ENCODE data around the gene CHM. TPM values are rescaled to one million over a fixed set of nuclear protein-coding genes. Genes with fewer than 3 reads are reported as not detected.

CHM gene
- total and polyA plus RNA-seq, 2 donors from 2014 or later = 11.8 to 30.0 TPM

DNA sequence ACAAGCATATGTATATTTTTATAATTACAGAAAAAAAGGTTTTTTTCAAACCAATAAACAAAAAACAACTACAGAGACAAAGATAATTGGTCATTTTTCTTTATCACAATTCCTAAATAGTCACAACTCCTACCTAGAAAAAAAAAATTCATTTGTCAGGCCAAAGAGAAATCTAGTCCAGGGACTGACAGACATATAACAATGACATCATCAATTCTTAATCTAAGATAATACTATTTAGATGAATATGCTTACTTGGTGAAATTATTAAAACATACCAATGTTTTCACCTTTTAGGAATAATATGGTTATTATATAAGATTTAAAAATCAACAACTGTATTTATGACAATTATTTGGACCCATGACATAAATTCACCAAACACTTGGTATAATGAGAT lies 48.4 kb downstream of the CHM start:
- Histone ChIP-seq H3K9me3 (ENCODE audit: control insufficient read depth in 2 of 3, insufficient read depth in 1 of 3, low read length in 3 of 3) (no peaks in the 10 kb centered on the region), H3K4me1 (ENCODE audit: control insufficient read depth in 2 of 3, insufficient read depth in 2 of 3, low read depth in 1 of 3, low read length in 3 of 3) (no peaks in the 10 kb centered on the region), H3K27me3 (ENCODE audit: control insufficient read depth, insufficient read depth, low read length) (no peaks in the 10 kb centered on the region), H3K36me3 (ENCODE audit: control insufficient read depth in 2 of 3, insufficient read depth in 3 of 3, low read length in 3 of 3) (no peaks in the 10 kb centered on the region), H3K4me3 (ENCODE audit: low read length in 3 of 3) (no peak overlapping the region), H3K9ac (ENCODE audit: low read length in 3 of 3) (no peak overlapping the region), H3K27ac (ENCODE audit: low read depth in 2 of 2, low read length in 2 of 2) (no peak overlapping the region)
- no peak for TF ChIP-seq CTCF (IDR thresholded peaks at IDR 0.05; ENCODE audit: borderline replicate concordance, extremely low read depth, insufficient read depth)
- FAIRE-seq (peak; percentile 76), DNase-seq (no peak)
- intact Hi-C loops (cut with DNase I) = no loop called here

DNA sequence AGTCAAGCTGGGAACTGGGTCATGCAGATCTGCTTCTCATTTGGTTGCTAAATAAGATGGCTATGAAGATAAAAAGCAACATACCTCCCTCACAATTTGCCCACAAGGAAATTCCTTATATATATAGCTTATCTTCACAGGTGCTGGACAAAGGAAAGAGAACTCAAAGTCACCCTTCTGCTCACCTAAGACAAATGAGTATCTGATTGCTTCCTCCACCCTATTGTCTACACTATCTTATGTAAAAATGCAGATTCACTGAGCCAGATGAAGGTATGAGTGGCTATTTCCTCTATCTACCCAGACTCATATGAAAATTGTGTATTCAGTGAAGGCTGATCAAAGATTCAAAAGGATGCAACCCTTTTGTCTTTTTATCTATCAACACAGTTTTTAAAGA lies 50.8 kb downstream of the CHM start:
- FAIRE-seq (no peak), DNase-seq (no peak)

GRCh38 chrX:85995641-85996040 lies 51.7 kb downstream of the CHM start:
- Histone ChIP-seq H3K9me3 (ENCODE audit: control insufficient read depth in 2 of 3, insufficient read depth in 1 of 3, low read length in 3 of 3) (no peaks in the 10 kb centered on the region), H3K36me3 (ENCODE audit: control insufficient read depth in 2 of 3, insufficient read depth in 3 of 3, low read length in 3 of 3) (no peaks in the 10 kb centered on the region), H3K4me1 (ENCODE audit: control insufficient read depth in 2 of 3, insufficient read depth in 2 of 3, low read depth in 1 of 3, low read length in 3 of 3) (no peaks in the 10 kb centered on the region), H3K9ac (ENCODE audit: low read length in 3 of 3) (no peak overlapping the region), H3K27ac (ENCODE audit: low read depth in 2 of 2, low read length in 2 of 2) (no peak overlapping the region), H3K4me3 (ENCODE audit: low read length in 3 of 3) (no peak overlapping the region), H3K27me3 (ENCODE audit: control insufficient read depth, insufficient read depth, low read length) (no peaks in the 10 kb centered on the region)
- DNase-seq (no peak), FAIRE-seq (no peak)
- intact Hi-C loops (cut with DNase I) = no loop called here
- no peak for TF ChIP-seq CTCF (IDR thresholded peaks at IDR 0.05; ENCODE audit: borderline replicate concordance, extremely low read depth, insufficient read depth)

More for the DNA sequence above, 50.8 kb downstream of the CHM start:
- Histone ChIP-seq H3K9ac (ENCODE audit: low read length in 3 of 3) (no peak overlapping the region), H3K9me3 (ENCODE audit: control insufficient read depth in 2 of 3, insufficient read depth in 1 of 3, low read length in 3 of 3) (no peaks in the 10 kb centered on the region), H3K4me3 (ENCODE audit: low read length in 3 of 3) (no peak overlapping the region), H3K27me3 (ENCODE audit: control insufficient read depth, insufficient read depth, low read length) (no peaks in the 10 kb centered on the region), H3K27ac (ENCODE audit: low read depth in 2 of 2, low read length in 2 of 2) (no peak overlapping the region), H3K36me3 (ENCODE audit: control insufficient read depth in 2 of 3, insufficient read depth in 3 of 3, low read length in 3 of 3) (no peaks in the 10 kb centered on the region), H3K4me1 (ENCODE audit: control insufficient read depth in 2 of 3, insufficient read depth in 2 of 3, low read depth in 1 of 3, low read length in 3 of 3) (no peaks in the 10 kb centered on the region)
- no peak for TF ChIP-seq CTCF (IDR thresholded peaks at IDR 0.05; ENCODE audit: borderline replicate concordance, extremely low read depth, insufficient read depth)
- intact Hi-C loops (cut with DNase I) = no loop called here

- DNase-seq (no peak), FAIRE-seq (peak; percentile 41)
- no peak overlapping the region for H3K9ac ChIP-seq (ENCODE audit: low read length in 3 of 3)
- no peak overlapping the region for H3K4me3 ChIP-seq (ENCODE audit: low read length in 3 of 3)
- no peaks in the 10 kb centered on the region for H3K27me3 ChIP-seq (ENCODE audit: control insufficient read depth, insufficient read depth, low read length)
- no peaks in the 10 kb centered on the region for H3K9me3 ChIP-seq (ENCODE audit: control insufficient read depth in 2 of 3, insufficient read depth in 1 of 3, low read length in 3 of 3)
- no peak for TF ChIP-seq CTCF (IDR thresholded peaks at IDR 0.05; ENCODE audit: borderline replicate concordance, extremely low read depth, insufficient read depth)
- H3K27ac ChIP-seq (ENCODE audit: low read depth in 2 of 2, low read length in 2 of 2) = no peak overlapping the region
- intact Hi-C loops (cut with DNase I) = no loop called here
- no peaks in the 10 kb centered on the region for H3K36me3 ChIP-seq (ENCODE audit: control insufficient read depth in 2 of 3, insufficient read depth in 3 of 3, low read length in 3 of 3)
- H3K4me1 ChIP-seq (ENCODE audit: control insufficient read depth in 2 of 3, insufficient read depth in 2 of 3, low read depth in 1 of 3, low read length in 3 of 3) = no peaks in the 10 kb centered on the region
These were observed 52.6 kb downstream of the CHM start for GRCh38 chrX:85994797-85995196.

All from kidney (tissue), 14 donors.